ENCODE results near the gene DAP. TPM values are rescaled to one million over a fixed set of nuclear protein-coding genes. Genes with fewer than 3 reads are reported as not detected.

The DAP gene
- total and polyA plus RNA-seq, 2 of the 4 experiments (the other 2 are of a cell fraction), result 49.6 to 189 TPM

DNA sequence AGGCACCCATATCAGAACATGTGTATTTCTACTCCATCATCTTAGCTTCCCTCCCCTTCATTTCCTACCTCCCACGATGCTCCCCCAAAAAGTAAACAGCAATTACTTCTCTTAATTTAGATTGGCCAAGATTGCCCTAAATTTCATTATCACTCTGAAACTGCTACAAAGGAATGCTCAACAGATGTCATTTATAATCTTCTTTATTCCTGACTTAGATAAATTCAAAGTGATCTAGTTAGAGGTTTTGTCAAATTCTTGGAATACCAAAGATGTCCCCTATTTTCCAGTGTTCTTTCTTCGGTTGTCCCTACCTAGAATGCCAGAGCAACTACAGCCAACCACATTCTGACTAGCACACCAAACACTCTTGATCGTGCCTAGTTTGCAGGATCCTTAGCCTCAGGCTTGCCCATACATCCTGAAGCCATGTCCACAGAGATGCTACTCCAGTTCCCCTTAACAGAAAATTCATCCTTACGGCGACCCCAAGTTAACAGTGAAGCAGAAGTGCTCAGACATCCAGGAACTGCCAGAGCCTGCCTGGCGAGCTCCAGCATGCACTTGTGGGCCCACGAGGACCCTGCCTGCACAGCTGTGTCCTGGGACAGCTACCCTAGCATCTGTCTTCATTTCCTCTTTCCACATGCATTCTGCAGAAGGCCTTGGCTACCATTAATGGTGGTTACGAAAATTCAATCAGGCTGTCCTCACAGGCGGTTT lies 31.6 kb downstream of the DAP start:
- H4K91ac ChIP-seq (ENCODE audit: insufficient read depth, low read depth, low read length), result 0 out of 2 replicates have a peak overlapping the region, but pooled peaks have one; percentile 2
- no peak overlapping the region for H3K18ac ChIP-seq (ENCODE audit: low read depth, low read length)
- no peak overlapping the region for H2BK120ac ChIP-seq (ENCODE audit: low read depth, low read length)
- no peak overlapping the region for H3K56ac ChIP-seq (ENCODE audit: extremely low read depth, insufficient read depth, low read length)
- ATAC-seq (ENCODE audit: low read depth) (no peak), DNase-seq (no peak)
- H3K79me1 ChIP-seq (ENCODE audit: low read depth in 1 of 2, low read length in 2 of 2), result peaks cover 44 to 82% of the 10 kb centered on the region in 2 experiments
- H2AK5ac ChIP-seq (ENCODE audit: low read depth, low read length), result peak overlapping the region; percentile 20; the same call in 1 of the 2 replicates
- peaks cover 30% of the 10 kb centered on the region for H3K4me1 ChIP-seq (ENCODE audit: control insufficient read depth, insufficient read depth, low read length)
- H4K20me1 ChIP-seq (ENCODE audit: insufficient read depth, low read length), result peaks cover 10% of the 10 kb centered on the region
- peak overlapping the region; percentile 55; the same call in 1 of the 2 replicates for H3K14ac ChIP-seq (replicated peaks; ENCODE audit: low read depth, low read length)
- H2BK5ac ChIP-seq (ENCODE audit: low read depth, low read length, poor library complexity, severe bottlenecking), result no peak overlapping the region
- H4K5ac ChIP-seq (ENCODE audit: low read depth, low read length), result no peak overlapping the region
- H3K27ac ChIP-seq (ENCODE audit: insufficient read depth, low read length), result no peak overlapping the region
- ChIA-PET CTCF (interaction anchor here (1.0 kb wide), 1 partner anchor 31 kb away, joined by 3 read pairs; the partner anchor contains the start of gene DAP), POLR2A (ENCODE audit: unreplicated experiment) (no interaction called here)
- H2BK20ac ChIP-seq (ENCODE audit: low read depth, low read length), result no peak overlapping the region
- H3K9ac ChIP-seq (ENCODE audit: low read depth, low read length), result no peak overlapping the region
- no TSS peak for BruUV-seq (replicated peaks)
- H3K23ac ChIP-seq (ENCODE audit: low read depth, low read length), result no peak overlapping the region
- no peaks in the 10 kb centered on the region for H3K9me3 ChIP-seq (ENCODE audit: control insufficient read depth, insufficient read depth, low read length)
- dilution Hi-C loops (cut with HindIII; ENCODE audit: low sequenced_read_pairs, unreplicated experiment), result no loop called here
- no peak overlapping the region for H3K4me3 ChIP-seq (ENCODE audit: insufficient read depth, low read depth, low read length)
- H3K36me3 ChIP-seq (ENCODE audit: control insufficient read depth, insufficient read depth, low read length), result peaks cover 20% of the 10 kb centered on the region
- H2AK9ac ChIP-seq (replicated peaks; ENCODE audit: low read depth, low read length, poor library complexity), result no peak overlapping the region
- in situ Hi-C loops (cut with MboI; ENCODE audit: low sequenced_read_pairs), result no loop called here
- no peaks in the 10 kb centered on the region for H3K27me3 ChIP-seq (ENCODE audit: control insufficient read depth, insufficient read depth, low read length)
- WGBS, 2 experiments (ENCODE audit: extremely low coverage in 2 of 2, insufficient read length in 1 of 2), result 83% methylated on average over 7 of the region's 9 CpGs; no CpG with 5 or more reads in 1 of the 2 experiments
- no peak overlapping the region for H4K8ac ChIP-seq (ENCODE audit: low read depth in 2 of 2, low read length in 2 of 2)
- intact Hi-C loops (cut with micrococcal nuclease), result no loop called here
- no peak overlapping the region for H2AFZ ChIP-seq (replicated peaks; ENCODE audit: low read length, poor library complexity)
- H3K9me1 ChIP-seq (ENCODE audit: insufficient read depth, low read length), result peaks cover 42% of the 10 kb centered on the region
- H3K4ac ChIP-seq (ENCODE audit: low read depth, low read length), result peak overlapping the region; percentile 18
- no peak overlapping the region for H2BK15ac ChIP-seq (ENCODE audit: low read depth, low read length)
- no peak overlapping the region for H3K4me2 ChIP-seq (ENCODE audit: low read depth, low read length)
- TF ChIP-seq, protein P1, sequence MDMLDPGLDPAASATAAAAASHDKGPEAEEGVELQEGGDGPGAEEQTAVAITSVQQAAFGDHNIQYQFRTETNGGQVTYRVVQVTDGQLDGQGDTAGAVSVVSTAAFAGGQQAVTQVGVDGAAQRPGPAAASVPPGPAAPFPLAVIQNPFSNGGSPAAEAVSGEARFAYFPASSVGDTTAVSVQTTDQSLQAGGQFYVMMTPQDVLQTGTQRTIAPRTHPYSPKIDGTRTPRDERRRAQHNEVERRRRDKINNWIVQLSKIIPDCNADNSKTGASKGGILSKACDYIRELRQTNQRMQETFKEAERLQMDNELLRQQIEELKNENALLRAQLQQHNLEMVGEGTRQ (IDR thresholded peaks at IDR 0.05; ENCODE audit: low read depth, low read length), result no peak
- no peak for TF ChIP-seq CHD1 (IDR thresholded peaks at IDR 0.05; ENCODE audit: low read depth, low read length)
- no peak for TF ChIP-seq MAZ (IDR thresholded peaks at IDR 0.05; ENCODE audit: borderline replicate concordance, low read depth, low read length)
- TF ChIP-seq, protein P2, sequence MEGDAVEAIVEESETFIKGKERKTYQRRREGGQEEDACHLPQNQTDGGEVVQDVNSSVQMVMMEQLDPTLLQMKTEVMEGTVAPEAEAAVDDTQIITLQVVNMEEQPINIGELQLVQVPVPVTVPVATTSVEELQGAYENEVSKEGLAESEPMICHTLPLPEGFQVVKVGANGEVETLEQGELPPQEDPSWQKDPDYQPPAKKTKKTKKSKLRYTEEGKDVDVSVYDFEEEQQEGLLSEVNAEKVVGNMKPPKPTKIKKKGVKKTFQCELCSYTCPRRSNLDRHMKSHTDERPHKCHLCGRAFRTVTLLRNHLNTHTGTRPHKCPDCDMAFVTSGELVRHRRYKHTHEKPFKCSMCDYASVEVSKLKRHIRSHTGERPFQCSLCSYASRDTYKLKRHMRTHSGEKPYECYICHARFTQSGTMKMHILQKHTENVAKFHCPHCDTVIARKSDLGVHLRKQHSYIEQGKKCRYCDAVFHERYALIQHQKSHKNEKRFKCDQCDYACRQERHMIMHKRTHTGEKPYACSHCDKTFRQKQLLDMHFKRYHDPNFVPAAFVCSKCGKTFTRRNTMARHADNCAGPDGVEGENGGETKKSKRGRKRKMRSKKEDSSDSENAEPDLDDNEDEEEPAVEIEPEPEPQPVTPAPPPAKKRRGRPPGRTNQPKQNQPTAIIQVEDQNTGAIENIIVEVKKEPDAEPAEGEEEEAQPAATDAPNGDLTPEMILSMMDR (conservative IDR thresholded peaks at IDR 0.05; ENCODE audit: low read depth, low read length), result no peak
- TF ChIP-seq FOS (IDR thresholded peaks at IDR 0.05; ENCODE audit: low read depth, low read length), result no peak
- no peak for TF ChIP-seq RCOR1 (IDR thresholded peaks at IDR 0.05; ENCODE audit: insufficient replicate concordance, low read length)
- TF ChIP-seq MAFK (IDR thresholded peaks at IDR 0.05; ENCODE audit: low read depth, low read length), result no peak
- no peak for TF ChIP-seq CEBPB (IDR thresholded peaks at IDR 0.05; ENCODE audit: low read depth, low read length)
- TF ChIP-seq, protein P3, sequence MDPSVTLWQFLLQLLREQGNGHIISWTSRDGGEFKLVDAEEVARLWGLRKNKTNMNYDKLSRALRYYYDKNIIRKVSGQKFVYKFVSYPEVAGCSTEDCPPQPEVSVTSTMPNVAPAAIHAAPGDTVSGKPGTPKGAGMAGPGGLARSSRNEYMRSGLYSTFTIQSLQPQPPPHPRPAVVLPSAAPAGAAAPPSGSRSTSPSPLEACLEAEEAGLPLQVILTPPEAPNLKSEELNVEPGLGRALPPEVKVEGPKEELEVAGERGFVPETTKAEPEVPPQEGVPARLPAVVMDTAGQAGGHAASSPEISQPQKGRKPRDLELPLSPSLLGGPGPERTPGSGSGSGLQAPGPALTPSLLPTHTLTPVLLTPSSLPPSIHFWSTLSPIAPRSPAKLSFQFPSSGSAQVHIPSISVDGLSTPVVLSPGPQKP (IDR thresholded peaks at IDR 0.05; ENCODE audit: borderline replicate concordance, low read depth, low read length), result no peak
- no peak for TF ChIP-seq POLR2A (IDR thresholded peaks at IDR 0.05; ENCODE audit: low read depth, low read length)
- TF ChIP-seq BHLHE40 (IDR thresholded peaks at IDR 0.05; ENCODE audit: low read depth, low read length), result no peak
- TF ChIP-seq RAD21 (IDR thresholded peaks at IDR 0.05; ENCODE audit: low read length), result no peak
- TF ChIP-seq RFX5 (IDR thresholded peaks at IDR 0.05; ENCODE audit: low read depth, low read length), result no peak
- TF ChIP-seq MXI1 (IDR thresholded peaks at IDR 0.05; ENCODE audit: borderline replicate concordance, low read depth, low read length), result no peak
- no peak for TF ChIP-seq NFE2L2 (IDR thresholded peaks at IDR 0.05; ENCODE audit: low read depth, low read length)
